ENCODE data around the gene INO80C.

DNA sequence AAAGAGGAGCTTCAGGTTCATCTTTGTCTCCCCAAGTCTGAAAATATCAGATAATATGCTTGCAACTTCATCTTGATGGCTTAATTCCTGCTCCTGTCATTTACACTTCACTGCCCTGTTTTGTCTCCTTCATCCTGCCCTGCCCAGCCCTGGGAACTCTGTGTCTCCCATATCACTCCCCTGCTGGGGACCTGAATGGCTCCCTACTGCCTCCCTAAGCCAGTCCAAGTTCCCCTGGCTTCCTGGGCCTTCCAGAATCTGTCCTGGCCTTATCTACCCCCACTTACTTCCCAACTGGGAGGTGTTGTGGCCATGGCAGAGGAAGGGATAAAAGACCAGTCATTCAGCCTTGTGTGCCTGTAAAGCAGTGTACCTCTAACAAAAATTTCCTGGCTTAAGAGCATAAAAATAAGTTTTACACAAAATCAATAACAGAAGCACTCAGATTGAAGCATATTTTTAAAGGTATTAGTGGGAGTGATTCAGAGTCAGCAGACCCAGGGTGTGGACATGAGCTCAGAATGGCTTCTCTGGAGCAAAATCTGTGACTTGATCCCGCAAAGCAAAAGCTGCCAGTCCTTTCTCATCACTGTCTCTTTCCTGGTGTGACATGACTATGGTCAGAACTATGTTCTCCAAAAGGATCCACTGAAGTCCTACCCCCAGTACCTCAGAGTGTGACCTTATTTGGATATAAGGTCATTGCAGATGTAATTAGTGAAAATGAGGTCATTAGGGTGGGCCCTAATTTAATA is 59.1 kb downstream of the INO80C start:
- TF ChIP-seq, protein P1, sequence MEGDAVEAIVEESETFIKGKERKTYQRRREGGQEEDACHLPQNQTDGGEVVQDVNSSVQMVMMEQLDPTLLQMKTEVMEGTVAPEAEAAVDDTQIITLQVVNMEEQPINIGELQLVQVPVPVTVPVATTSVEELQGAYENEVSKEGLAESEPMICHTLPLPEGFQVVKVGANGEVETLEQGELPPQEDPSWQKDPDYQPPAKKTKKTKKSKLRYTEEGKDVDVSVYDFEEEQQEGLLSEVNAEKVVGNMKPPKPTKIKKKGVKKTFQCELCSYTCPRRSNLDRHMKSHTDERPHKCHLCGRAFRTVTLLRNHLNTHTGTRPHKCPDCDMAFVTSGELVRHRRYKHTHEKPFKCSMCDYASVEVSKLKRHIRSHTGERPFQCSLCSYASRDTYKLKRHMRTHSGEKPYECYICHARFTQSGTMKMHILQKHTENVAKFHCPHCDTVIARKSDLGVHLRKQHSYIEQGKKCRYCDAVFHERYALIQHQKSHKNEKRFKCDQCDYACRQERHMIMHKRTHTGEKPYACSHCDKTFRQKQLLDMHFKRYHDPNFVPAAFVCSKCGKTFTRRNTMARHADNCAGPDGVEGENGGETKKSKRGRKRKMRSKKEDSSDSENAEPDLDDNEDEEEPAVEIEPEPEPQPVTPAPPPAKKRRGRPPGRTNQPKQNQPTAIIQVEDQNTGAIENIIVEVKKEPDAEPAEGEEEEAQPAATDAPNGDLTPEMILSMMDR (IDR thresholded peaks at IDR 0.05; ENCODE audit: low read depth, low read length) = no peak
- no peak for TF ChIP-seq EZH2phosphoT487 (IDR thresholded peaks at IDR 0.05; ENCODE audit: low read depth)
